HG03095 (cell line): ENCODE measurements around the gene AKR1A1.
"Not testable (repeated sequence)": the region's sequence is repeated elsewhere in the genome, so short reads cannot be mapped to it uniquely, and the experiment has no call there.

ENCODE experiments used
- ATAC-seq: cut with Tn5 transposase; IDR thresholded peaks from one replicate; pipeline ENCODE4 v1.9.1; 2021; ENCODE audit warnings: moderate library complexity; ENCODE audit not compliant: unreplicated experiment

Gene AKR1A1

GRCh38 chr1:45569571-45569961 lies 18.9 kb downstream of the AKR1A1 start:
- no peak for ATAC-seq

- ATAC-seq = no peak
Measured at GRCh38 chr1:45569962-45570581, 19.4 kb downstream of the AKR1A1 start.

- ATAC-seq = no peak
Measured at GRCh38 chr1:45570631-45571030, 20.0 kb downstream of the AKR1A1 start.

GRCh38 chr1:45573231-45573804 lies 22.7 kb downstream of the AKR1A1 start:
- ATAC-seq = no peak

GRCh38 chr1:45574105-45574626 lies 23.5 kb downstream of the AKR1A1 start:
- no peak for ATAC-seq

DNA sequence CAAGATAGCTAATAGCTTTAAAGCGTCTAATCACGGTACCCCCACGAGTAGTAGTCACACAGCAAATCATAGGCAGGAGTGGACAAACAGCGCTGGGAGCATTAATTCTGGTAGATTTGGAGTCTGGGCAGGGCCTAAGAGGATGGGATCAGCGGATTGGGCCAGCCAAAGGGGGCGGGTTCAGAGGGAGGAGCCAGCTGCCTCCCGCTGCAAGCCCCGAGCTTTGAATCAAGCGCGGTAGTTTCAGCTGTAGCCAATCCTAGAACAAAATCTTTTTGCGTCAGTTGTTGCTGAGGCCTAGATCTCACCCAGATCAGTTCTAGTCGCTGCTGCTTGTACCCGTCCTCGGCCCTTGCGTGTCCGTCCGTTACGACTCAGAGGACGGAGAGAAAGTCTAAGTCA lies 32.6 kb downstream of the AKR1A1 start:
- ATAC-seq = peak; percentile 69

- peak; percentile 44 for ATAC-seq
Measured at GRCh38 chr1:45583666-45584350, 33.2 kb downstream of the AKR1A1 start, which contains the start of gene NASP. TSS of gene NASP (plus strand) at chr1:45584041. CDS start at chr1:45584147, 106 bp downstream.

DNA sequence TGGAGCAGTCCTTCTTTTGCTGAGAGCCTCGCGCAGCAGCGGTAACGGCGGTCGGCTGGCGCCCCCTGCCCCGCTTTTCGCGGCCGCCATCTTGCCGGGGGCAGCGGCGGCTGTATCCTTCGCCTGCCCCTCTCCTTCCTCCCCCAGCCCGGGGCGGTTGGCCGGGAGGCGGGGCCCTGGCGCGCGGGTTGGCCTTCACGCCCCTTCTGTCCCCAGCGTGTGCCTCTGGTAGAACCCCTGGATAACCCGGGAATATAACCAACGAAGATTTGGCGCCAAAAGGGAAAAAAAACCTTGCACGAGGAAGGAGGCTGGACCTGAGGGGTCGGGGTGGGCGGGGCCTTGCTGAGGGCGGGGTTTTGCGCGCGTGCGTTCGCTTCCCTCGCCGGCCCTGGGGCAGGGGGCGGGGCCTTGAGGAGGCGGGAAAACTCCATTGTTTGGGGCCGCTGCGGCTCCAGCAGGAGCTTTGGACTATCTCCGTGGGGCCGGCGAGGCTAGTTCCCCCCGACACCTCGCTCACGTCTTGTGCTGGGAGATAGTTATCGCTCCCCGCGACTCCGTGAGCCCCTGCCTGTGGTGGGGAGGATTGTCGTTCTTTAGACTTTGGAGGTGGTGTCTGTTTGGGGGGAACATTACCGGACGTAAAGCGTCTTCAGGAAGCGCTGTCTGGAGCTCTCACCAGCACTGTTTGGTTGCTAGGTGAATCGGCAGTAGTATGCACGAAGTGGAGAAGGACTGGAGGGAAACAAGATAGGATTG lies 33.9 kb downstream of the AKR1A1 start:
- peak; percentile 34 for ATAC-seq

DNA sequence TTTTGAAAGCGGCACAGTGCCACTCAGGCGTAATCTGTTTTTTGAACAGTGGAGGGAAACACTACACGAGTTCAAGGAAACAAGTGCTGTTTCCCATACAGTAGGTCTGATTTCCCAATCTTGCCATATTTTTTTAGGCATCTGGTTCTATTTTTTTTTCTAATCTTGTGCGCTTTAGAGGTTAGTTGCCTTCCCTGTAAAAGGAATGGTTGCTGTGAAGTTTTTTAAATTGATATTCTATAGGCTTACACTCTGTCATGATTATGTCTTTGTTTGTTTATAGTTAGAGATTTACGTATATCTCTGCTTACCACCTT lies 34.4 kb downstream of the AKR1A1 start:
- ATAC-seq = no peak

- no peak for ATAC-seq
Measured at GRCh38 chr1:45585496-45586075, 35.0 kb downstream of the AKR1A1 start.

DNA sequence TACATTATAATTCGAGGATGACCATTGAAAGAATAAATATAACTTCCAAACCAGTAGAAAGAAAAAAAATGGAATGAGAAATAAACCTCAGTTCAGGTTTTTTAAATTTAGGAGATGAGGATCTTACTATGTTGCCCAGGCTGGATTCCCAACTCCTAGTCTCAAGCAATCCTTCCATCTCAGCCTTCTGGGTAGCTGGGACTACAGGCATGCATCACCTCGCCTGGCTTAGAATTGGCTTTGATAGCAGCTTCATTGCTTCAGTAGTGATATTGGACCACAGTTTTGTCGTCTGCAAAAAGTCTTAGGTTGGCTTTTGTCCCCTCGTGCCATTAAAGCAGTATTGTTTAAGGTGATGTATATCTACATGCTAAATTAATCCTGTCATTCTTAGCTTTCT lies 36.1 kb downstream of the AKR1A1 start:
- no peak for ATAC-seq

GRCh38 chr1:45589861-45590260 lies 39.2 kb downstream of the AKR1A1 start:
- no peak for ATAC-seq

DNA sequence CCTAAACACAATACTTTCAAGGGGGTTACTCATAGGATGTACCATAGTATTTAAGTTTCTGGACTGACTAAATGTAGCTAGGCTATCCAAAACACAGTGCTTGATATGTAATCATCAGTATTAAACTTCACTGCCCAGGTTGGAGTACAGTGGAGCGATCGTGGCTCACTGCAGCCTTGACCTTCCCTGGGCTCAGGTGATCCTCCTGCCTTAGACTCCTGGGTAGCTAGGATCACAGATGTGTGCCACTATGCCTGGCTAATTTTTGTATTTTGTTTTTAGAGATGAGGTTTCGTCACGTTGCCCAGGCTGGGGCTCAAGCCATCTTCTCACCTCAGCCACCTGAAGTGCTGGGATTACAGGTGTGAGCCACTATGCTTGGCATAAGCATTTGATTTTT lies 43.8 kb downstream of the AKR1A1 start:
- no peak for ATAC-seq

- ATAC-seq = not testable (repeated sequence)
Measured at GRCh38 chr1:45596765-45597164, 46.1 kb downstream of the AKR1A1 start.

- ATAC-seq = no peak
Measured at GRCh38 chr1:45604239-45604638, 53.6 kb downstream of the AKR1A1 start.

DNA sequence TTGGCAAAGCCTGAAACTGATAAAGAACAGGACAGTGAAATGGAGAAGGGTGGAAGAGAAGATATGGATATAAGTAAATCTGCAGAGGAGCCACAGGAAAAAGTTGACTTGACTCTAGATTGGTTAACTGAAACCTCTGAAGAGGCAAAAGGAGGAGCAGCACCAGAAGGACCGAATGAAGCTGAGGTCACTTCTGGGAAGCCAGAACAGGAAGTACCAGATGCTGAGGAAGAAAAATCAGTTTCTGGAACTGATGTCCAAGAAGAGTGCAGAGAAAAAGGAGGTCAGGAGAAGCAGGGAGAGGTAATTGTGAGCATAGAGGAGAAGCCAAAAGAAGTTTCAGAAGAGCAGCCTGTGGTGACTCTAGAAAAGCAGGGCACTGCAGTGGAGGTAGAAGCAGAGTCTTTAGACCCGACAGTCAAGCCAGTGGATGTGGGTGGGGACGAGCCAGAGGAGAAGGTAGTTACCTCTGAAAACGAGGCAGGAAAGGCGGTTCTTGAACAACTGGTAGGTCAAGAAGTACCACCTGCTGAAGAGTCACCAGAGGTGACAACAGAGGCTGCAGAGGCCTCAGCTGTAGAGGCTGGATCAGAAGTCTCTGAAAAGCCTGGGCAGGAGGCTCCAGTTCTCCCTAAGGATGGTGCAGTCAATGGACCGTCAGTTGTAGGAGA lies 56.9 kb downstream of the AKR1A1 start:
- no peak for ATAC-seq

DNA sequence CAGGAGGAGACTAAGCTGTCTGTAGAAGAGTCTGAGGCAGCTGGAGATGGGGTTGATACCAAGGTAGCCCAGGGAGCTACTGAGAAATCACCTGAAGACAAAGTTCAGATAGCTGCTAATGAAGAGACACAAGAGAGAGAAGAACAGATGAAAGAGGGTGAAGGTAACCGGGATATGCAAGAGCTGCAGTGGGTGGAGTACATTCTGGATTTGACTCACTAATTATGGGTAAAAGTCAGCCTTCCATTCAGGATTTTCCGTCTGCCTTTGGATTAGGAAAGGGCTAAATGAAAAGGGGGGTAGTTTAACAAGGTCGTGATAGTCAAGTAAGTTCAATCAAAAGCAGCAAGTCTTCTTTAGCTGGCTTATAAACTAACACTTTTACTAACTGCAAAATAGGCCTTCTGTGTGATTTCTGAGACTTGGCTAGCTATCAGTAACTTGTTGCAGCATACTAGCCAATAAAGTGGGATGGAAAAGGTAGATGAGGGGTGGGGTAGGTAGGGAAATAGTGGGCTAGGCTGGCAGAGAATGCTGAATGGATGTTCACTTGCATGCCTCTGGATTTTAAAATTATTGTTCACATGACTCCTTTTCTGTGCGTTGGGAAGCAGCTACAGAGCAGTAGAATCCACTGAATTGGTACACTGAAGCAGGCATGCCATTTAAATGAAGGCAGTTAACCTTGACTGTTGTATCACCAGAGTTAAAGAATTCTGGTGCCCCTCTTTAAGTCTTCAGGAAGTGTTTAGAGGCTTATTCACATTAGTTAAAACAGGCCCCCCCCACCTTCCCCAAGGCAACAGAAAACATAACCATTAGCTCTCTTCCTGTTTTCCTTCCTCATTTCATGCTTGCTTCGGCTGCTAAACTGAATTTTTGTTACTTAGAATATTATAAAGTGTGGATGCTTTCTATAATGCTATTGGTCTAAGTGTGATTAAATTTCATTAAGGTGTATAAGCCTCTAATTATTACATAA lies 57.8 kb downstream of the AKR1A1 start:
- ATAC-seq = no peak

- ATAC-seq = no peak
Measured at GRCh38 chr1:45610589-45611226, 60.1 kb downstream of the AKR1A1 start.
